Stimulated activated CD8-positive, alpha-beta memory T cell treated with anti-CD3 and anti-CD28 coated beads, Interleukin-2, amount 100 ng/mL, for 1 hour (primary cell): ENCODE data around the gene KLHL15.

Experiments used
- DNase-seq, 2 donors: peaks; one replicate each; pipeline ENCODE4 v3.0.0-alpha.2; 2020; ENCODE audit warnings: low read depth in 2 of 2

KLHL15 gene

DNA sequence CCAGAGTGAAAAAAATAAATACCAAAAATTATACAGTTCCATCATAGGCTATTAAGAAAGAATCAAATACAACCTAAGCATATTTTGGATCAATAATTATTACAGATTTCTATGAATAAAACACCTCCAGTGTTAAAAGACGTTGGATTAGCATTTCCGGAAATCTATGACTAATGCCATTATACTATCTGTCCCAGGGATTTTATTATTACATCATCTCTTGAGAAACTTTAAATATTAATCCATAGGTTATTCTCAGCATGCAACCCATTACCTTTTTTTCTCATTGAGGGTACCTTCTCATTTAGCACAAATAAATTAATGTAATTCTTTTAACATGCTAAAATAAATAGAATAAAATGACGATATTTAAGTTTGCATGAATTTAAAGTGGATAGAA is 74.6 kb downstream of the KLHL15 start:
- DNase-seq = no peak

DNA sequence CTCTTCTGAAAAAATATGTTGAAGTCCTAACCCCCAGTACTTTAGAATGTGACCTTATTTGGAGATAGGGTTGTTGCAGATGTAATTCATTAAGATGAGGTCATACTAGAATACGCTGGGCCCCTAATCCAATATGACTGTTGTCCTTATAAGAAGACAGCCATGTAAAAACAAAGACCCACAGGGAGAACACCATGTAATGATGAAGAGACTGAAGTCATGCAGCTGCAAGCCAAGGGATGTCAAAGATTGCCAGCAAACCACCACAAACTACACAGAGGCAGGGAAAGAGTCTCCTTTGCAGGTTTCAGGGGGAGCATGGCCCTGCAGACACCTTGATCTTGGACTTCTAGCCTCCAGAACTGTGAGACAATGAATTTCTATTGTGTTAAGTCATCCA is 81.8 kb downstream of the KLHL15 start:
- DNase-seq = no peak

DNA sequence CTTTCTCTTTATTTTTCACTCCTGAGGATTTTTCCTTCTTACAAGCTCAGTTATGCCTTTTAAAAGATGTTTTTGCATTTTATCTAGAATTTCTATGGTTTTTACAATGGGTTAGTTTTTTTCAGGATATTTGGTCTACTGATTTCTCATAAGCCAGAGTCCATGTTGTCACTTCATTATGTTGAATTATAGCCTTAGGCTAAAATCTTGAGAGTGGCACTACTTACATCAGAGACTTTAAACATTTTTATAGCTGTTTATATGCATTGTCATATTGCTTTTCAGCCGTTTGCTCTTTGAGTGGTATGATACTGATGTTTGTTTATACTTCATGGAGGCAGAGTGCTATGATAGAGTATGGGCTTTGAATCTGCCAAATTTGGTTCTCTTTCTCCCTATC is 82.8 kb downstream of the KLHL15 start:
- no peak for DNase-seq

DNA sequence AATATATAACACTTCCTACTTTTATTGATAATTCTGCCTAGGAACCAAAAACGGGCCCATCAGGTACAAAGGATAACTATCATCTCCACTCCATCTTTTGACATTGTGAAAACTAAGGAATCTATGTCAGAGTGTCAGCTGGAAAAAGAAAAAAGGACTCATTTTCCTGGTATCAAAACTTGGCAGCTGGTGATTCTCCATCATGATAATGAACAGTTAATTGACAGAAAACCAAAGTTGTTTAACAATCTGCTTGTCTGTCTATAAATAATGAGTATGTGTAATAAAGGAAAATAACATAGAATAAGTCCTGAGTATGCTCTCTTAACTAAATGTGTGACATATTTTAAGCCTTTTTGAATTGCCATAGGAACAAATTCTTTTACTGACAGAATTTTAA is 87.8 kb downstream of the KLHL15 start:
- DNase-seq = no peak

DNA sequence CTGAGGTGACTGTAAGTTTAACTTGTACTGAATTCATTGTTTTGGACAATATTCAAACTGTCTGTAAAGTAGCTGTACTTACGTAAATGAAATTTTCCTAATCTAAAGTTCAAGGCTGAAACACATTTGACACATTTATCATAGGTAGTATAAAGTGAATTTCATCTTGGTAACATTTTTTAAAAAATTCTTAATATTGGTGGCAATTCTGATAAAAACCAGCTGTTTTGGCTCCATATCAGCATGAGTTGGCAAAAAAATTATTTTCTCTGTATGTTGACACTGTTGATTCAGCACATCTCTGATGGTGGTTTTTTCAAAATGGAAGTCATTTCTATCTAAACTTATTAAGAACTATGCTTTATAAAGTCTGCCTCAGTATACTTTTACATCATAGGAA is 88.3 kb downstream of the KLHL15 start:
- no peak for DNase-seq

DNA sequence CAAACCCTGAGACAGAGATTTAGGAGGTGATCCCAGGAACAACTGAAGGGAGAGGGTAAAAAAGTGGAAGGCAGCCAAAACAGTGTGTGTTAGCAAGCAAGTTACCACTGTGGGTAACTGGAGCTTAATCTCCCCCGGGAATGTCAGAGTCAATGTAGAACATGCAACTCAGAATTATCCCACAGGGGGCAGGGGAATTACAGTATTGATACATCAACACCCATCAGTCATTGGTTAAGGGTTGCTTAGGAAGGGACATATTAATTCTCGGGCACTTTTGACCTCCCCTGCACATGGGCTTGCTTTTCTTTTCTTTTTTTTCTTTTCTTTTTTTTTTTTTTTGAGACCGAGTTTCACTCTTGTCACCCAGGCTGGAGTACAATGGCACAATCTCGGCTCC is 89.9 kb downstream of the KLHL15 start:
- DNase-seq = no peak

DNA sequence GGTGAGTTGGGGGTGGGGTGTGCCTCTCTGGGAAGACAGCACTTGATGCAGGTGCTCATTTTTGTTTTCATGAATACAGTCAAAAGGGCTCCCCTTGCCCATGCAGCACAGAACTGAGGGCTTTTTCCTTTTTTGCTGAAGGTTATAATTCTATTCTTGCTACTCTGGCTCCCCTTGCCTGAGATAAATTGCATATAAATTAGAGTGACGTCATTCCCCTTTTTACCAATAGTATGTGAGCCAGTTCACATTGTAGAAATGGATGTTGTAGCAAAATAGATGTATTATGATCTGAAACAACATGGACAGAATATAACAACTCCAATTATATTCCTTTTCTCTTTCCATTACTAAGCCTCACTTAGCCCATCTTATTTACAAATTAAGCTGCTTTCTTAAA is 90.8 kb downstream of the KLHL15 start:
- DNase-seq = no peak

DNA sequence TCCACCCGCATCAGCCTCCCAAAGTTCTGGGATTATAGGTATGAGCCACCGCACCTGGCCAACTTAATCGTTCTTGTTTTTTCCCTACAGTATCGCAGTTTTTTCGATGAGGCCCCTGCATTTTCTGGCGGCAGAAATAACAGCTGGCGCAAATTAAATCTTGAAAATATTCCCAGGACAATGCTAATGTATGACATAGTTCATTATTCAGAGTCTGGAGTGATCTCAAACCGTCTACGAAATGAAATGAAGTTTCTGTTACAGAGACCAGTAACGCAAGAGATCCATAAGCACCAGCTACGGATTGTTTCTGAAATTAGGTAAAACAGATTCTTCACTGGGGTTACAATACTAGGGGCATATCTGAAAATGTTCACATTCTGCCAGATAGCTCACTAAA is 91.9 kb downstream of the KLHL15 start:
- DNase-seq = no peak
